ENCODE results near the gene TTC33.
"Not testable (repeated sequence)": the region's sequence is repeated elsewhere in the genome, so short reads cannot be mapped to it uniquely, and the experiment has no call there.

TTC33 gene

GRCh38 chr5:40679148-40679912 lies 76.4 kb downstream of the TTC33 start:
- peak; percentile 96 for DNase-seq

GRCh38 chr5:40678460-40679147 lies 77.2 kb downstream of the TTC33 start:
- DNase-seq = peak in 1 of 2 donors; percentile 59

DNA sequence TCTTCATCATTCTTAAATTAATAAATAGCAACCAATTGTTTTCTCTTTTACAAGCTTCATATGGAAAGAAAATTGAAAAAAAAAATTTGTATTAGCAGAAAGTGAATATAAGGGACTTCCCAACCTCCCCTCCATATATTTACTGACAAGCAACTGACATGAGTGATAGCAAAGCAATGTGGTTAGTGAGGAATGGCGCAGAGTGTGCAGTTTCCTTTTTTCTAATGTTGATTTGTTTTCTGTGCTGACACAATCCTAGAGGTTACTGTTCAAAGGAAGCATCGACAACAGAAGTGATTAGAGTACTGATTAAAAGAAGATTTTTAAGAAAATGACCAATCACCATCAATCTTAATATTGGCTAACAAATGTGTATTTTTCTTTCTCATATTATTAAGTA lies 77.7 kb downstream of the TTC33 start:
- peak; percentile 60 to 61 for DNase-seq

- DNase-seq = no peak
Observed at GRCh38 chr5:40677456-40677855, 78.3 kb downstream of the TTC33 start.

DNA sequence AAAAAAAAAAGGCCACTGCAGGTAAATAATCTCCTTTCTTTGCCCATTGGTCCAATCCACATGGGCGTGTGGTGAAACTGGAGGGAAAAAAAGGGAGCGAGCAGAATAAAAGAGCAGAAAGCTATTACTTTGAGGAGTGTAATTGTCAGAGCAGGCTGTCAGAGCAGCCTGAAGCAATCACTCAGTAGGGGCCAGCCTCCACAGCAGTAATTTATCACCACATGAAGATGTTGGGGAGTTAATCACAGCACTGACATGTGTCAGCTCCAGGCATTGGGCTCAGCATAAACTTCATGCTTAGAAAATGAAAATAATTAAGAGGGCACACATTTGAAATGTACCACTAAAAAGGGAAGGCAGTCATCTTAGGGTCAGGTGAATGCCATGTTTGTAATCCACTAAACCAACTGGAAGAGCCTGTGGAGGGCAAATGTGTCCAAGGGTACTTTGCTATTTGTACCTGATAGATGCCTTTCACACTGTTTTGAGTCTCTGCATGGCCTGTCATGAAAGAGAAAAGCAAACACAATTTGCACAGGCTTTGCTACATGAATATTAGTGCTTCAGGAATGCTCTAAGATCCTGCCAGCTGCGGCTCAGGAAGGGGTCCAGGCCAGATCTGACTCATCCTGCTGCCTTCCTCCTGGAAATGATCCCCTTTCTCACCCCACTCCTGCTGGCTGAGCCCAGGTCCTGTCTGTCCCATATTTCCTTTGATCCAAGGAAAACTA lies 79.0 kb downstream of the TTC33 start:
- no peak for DNase-seq

DNA sequence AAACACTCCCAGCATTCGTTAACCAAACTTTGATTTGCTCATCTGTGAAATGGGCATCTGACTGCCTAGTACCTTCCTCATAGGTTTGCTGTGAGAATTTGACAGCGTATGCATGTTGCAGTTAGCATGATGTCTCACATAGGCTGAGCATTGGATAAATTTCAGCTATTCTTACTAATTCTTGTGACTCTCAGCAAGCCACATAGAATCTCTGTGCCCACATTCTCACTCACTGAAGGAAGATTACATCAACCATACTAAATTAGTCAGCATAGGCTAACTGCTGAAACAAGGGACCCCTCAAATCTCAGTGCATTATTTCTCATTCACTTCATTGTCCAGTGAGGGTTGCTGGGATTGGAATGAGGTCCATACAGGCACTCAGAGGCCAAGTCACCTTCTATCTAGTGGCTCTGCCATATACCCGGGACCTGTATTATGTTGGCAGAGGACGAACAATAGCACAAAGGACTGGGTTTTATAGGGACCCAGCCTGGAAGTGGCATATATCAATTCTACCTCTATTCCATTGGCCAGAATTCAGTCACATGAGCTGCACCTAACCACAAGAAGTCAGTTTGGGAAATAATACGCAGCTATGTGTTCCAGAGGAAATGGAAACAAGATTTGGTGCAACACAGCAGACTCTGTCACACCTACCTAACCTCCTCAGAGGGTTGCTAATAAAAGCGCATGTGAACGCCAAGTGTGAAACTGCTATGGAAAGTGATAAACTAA lies 80.2 kb downstream of the TTC33 start:
- DNase-seq = peak in 1 of 2 donors; percentile 26

DNA sequence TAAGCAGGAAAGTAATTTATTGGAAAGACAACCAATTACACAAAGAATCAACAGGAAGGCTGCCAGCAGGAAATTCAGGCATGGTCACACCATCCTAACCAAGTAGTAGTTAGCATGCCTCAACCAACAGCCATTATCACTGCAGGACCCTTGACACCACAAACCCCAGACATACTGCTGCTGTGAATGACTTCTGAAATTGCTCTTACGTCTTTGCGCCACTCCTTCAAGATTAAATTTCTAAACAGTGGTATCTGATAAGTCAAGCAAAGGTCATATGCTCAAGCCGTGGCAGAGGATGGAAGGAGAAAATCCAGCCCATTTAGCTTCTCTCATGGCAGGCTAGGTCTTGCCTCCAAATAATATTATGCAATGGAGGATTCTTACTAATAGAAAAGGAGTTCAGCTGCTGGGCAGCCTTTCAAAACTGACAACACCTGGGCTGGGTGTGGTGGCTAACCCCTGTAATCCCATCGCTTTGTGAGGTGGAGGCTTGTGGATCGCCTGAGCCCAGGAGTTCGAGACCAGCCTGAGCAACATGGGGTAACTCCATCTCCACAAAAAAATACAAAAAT lies 81.0 kb downstream of the TTC33 start:
- no peak for DNase-seq

GRCh38 chr5:40672425-40672824 lies 83.3 kb downstream of the TTC33 start:
- peak; percentile 77 to 92 for DNase-seq

DNA sequence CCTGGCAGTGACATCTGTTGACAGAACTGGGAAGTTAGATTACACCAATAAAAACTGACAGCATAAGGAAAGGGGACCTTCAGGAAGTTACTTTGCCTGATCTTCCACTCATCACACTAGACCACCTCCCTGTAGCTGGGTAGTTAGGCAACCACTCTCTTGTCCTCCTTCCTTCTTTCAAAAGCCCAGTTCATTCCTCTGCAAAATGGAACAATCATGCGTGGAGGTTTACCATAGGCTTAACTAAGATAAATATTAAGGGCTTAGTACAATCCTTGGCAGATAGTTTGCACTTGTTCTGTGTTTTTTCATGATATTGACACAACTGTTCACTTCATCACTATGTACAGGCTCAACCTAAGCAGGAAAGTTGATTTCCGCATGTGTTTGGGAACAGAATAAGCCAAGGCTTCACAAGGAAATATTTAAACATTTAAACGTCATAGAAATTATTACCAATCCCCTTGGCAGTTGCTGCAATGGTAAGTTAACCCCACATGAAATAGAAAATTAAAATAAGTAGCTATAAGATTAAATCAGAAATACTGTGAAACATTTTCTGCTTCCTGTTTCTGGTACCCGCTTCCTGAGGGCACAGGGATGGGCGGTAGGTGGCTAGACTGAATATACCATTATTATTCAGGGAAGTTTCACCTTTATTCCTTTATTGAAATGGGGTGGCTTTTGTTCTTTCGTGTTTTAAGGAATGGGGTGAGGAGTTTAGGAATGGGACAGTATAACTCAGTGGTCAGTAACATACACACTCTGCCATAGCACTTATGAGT lies 86.0 kb downstream of the TTC33 start:
- DNase-seq = peak; percentile 27 to 43

DNA sequence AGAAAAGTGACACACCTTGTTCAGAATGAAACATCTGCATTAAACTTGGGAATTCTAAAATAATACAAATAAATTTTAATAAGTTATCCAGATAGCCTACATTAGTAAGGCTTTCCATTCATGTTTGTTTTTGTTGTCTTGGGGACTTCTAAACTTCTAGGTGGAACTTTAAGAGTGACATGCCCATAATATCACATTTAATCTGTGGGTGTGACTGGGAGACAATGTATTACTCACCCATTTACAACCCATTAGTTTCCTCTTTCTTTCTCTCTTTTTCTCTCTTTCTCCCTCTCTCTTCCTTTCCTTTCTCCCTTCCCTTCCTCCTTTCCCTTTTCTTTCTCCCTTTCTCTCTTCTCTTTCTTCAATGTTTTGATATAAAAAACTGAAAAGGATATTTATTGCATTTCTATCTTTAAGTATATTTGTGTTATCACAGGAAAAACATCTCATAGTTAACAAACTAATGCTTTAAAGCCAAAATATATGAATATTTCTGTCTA lies 88.5 kb downstream of the TTC33 start:
- DNase-seq = no peak

- DNase-seq = no peak
Observed at GRCh38 chr5:40666657-40667056, 89.1 kb downstream of the TTC33 start.

DNA sequence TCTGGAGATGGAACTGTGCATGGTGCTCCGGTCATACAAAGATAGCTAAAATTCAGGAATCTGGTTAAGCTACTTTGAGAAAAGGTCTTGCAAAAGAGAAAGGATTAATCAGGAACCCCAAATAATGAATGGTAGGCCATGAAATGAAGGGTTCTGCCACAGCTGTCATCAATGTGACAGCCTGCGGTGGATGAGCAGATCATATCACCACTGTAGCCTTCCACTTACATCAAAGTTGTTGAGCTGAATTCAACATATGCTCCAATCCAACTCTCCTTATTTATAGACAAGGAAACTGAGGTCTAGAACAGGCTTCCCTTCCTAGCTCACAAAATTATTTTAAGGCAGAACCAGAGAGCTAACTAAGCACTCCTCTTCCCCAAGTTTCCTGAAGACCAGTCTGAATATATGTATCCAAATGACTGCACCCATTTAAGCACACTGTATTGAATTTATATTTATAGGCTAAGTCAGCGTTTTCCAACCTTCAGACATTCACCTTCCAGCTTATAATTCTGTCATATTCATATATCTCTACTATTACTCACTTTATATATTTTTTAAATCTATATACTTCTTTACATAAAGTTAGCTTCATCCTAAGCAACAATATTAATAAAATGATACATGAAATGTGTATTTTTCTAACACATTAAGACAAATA lies 90.0 kb downstream of the TTC33 start:
- no peak for DNase-seq

DNA sequence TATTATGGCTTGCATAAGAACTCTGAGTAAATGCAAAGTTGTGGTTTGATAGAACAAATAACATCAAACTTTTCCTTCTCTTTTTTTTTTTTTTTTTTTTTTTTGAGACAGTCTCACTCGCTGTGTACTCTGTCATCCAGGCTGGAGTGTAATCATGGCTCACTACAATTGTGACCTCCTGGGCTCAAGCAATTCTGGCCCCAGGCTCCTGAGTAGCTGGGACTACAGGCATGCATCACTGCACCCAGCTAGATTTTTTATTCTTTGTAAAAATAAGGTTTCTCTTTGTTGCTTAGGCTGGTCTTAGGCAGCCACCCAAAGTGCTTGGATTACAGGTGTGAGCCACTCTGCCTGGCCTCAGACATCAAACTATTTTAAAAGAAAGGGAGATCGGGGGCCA lies 95.0 kb downstream of the TTC33 start:
- DNase-seq = no peak

DNA sequence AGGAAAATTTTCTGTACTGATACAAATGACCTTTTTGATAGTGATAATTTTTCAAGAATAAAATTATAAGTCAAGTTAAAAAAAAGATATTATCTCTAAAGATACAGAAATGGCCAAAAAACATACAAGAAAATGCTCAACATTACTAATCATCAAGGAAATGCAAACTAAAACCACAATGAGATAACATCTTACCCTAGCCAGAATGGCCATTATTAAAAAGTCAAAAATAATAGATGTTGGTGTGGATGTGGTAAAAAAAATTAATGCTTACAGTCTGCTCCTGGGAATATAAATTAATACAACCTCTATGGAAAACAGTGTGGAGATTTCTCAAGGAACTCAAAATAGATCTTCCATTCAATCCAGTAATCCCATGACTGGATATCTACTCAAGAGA lies 99.0 kb downstream of the TTC33 start:
- DNase-seq = no peak

- not testable (repeated sequence) for DNase-seq
Observed at GRCh38 chr5:40656091-40656490, 99.7 kb downstream of the TTC33 start.

DNA sequence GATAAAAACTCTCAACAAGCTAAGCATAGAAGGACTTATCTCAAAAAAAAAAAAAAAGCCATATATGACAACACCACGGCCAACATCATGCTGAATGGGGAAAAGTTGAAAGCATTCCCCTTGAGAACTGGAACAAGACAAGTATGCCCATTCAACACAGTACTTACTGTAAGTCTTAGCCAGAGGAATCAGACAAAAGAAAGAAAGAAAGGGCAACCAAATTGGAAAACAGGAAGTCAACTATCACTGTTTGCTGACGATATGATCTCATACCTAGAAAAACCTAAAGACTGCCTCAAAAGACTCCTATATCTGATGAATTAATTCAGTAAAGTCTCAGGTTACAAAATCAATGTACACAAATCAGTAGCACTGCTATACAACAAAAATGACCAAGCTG lies 100.6 kb downstream of the TTC33 start:
- DNase-seq = no peak

DNA sequence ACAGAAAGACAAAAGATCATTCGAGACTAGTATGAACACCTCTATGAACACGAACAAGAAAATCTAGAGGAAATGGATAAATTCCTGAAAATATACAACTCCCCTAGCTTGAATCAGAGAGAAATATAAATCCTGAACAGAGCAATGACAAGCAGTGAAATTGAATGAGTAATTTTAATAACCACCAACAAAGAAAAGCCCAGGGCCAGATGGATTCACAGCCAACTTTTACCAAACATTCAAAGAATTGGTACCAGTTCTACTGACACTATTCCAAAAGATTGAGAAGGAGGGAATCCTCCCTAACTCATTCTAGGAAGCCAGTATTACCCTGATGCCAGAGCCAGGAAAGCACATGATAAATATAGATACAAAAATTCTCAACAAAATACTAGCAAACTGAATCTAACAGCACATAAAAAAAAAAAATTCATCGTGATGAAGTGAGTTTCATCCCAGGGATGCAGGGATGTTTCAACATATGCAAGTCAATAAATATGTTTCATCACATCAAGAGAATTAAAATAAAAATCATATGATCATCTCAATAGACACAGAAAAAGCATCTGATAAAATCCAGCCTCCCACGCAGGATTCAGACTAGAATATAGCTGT lies 101.3 kb downstream of the TTC33 start:
- no peak for DNase-seq

GRCh38 chr5:40653221-40654022 lies 102.3 kb downstream of the TTC33 start:
- DNase-seq = no peak

DNA sequence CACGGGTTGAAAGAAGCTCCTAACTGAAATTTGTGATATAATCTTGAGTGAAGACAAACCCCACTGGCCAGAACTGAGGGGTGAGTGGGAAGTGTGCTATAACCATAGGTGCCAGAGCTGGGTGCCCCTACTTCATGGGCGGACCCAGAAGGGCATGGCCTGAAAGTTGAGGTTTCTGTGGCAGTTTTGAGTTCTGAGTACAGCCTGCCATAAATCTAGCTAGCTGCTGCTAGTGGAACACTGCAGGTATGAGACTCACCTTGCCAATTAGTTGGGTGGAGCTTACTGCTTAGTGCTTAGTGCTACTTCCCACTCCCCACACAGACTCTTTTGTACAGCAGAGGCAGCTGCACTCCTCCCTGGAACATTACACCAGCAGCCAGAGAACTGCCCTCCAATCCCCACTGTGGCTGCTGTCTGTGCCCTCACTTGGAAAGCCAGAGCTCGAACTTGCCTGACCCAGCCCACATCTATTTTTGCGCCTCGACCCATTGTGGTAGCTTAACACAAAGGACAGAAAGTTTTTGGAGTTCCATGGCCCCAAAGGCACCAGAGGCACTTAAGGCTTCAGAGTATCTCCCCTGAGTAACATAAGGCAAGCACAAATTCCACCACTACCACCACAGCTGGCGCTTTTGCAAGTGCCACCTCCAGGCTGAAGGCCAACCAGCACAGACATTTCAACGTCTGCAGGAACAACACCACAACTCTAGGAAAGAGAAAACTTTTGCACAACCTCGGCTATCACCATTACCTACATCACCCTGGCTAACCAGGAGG lies 103.1 kb downstream of the TTC33 start:
- DNase-seq = no peak

All from inflammatory macrophage (primary cell).